ENCODE data around the gene EGR2.

DNA sequence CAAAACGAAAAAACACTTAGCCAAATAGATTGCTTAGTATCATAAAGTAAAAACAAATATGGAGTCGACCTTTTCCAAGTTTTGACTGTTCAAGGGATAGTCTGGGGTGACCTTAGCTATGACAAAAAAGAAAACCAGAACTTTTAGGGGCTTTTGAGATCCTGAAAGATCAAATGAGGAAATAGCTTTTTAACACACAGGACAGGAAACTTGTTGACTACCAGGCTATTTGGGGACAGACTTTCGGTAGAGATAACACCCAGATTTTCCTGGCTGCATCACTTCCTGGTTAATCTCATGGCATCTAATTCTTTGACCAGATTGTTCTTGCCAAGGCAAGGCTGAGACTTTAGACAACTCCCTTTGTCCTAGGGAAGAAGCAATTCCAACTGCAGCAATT lies 34.5 kb upstream of the EGR2 start:
- TF ChIP-seq, protein P1, sequence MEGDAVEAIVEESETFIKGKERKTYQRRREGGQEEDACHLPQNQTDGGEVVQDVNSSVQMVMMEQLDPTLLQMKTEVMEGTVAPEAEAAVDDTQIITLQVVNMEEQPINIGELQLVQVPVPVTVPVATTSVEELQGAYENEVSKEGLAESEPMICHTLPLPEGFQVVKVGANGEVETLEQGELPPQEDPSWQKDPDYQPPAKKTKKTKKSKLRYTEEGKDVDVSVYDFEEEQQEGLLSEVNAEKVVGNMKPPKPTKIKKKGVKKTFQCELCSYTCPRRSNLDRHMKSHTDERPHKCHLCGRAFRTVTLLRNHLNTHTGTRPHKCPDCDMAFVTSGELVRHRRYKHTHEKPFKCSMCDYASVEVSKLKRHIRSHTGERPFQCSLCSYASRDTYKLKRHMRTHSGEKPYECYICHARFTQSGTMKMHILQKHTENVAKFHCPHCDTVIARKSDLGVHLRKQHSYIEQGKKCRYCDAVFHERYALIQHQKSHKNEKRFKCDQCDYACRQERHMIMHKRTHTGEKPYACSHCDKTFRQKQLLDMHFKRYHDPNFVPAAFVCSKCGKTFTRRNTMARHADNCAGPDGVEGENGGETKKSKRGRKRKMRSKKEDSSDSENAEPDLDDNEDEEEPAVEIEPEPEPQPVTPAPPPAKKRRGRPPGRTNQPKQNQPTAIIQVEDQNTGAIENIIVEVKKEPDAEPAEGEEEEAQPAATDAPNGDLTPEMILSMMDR (IDR thresholded peaks at IDR 0.05 in 2 of 3, conservative IDR thresholded peaks at IDR 0.05 in 1 of 3; ENCODE audit: borderline replicate concordance in 1 of 3, insufficient read depth in 1 of 3, low read depth in 2 of 3, low read length in 2 of 3) = no peak
- TF ChIP-seq POLR2A (IDR thresholded peaks at IDR 0.05; ENCODE audit: borderline replicate concordance, extremely low read depth, insufficient read depth, insufficient read length) (no peak), EZH2phosphoT487 (IDR thresholded peaks at IDR 0.05; ENCODE audit: borderline replicate concordance) (no peak), SRF (IDR thresholded peaks at IDR 0.05; ENCODE audit: low read depth) (no peak), CEBPB (IDR thresholded peaks at IDR 0.05; ENCODE audit: low read depth) (no peak), YY1 (IDR thresholded peaks at IDR 0.05; ENCODE audit: extremely low read depth, insufficient replicate concordance, low read depth, low read length) (no peak), EGR1 (IDR thresholded peaks at IDR 0.05; ENCODE audit: low read depth) (no peak)
- TF ChIP-seq, protein P2, sequence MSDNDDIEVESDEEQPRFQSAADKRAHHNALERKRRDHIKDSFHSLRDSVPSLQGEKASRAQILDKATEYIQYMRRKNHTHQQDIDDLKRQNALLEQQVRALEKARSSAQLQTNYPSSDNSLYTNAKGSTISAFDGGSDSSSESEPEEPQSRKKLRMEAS (IDR thresholded peaks at IDR 0.05) = no peak
- TF ChIP-seq, protein P3, sequence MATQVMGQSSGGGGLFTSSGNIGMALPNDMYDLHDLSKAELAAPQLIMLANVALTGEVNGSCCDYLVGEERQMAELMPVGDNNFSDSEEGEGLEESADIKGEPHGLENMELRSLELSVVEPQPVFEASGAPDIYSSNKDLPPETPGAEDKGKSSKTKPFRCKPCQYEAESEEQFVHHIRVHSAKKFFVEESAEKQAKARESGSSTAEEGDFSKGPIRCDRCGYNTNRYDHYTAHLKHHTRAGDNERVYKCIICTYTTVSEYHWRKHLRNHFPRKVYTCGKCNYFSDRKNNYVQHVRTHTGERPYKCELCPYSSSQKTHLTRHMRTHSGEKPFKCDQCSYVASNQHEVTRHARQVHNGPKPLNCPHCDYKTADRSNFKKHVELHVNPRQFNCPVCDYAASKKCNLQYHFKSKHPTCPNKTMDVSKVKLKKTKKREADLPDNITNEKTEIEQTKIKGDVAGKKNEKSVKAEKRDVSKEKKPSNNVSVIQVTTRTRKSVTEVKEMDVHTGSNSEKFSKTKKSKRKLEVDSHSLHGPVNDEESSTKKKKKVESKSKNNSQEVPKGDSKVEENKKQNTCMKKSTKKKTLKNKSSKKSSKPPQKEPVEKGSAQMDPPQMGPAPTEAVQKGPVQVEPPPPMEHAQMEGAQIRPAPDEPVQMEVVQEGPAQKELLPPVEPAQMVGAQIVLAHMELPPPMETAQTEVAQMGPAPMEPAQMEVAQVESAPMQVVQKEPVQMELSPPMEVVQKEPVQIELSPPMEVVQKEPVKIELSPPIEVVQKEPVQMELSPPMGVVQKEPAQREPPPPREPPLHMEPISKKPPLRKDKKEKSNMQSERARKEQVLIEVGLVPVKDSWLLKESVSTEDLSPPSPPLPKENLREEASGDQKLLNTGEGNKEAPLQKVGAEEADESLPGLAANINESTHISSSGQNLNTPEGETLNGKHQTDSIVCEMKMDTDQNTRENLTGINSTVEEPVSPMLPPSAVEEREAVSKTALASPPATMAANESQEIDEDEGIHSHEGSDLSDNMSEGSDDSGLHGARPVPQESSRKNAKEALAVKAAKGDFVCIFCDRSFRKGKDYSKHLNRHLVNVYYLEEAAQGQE (IDR thresholded peaks at IDR 0.05; ENCODE audit: low read depth) = no peak

Measured in HCT116 (cell line).